A673 (cell line): Measurements from ENCODE around the gene BRWD1.

ENCODE experiments used
- EZH2 ChIP-seq: fragments of 200-600 bp; sonication (generic); IDR thresholded peaks from 2 replicates; pipeline ENCODE4 v1.6.1; 2017; ENCODE audit warnings: borderline replicate concordance, low read depth, mild to moderate bottlenecking, mixed read lengths, antibody characterized with exemption, low read length; ENCODE audit not compliant: poor library complexity, severe bottlenecking
- TF ChIP-seq, protein P1 (sequence below): fragments of 300-800, 200-600 bp; sonication (generic); conservative IDR thresholded peaks from 2 replicates; pipeline ENCODE4 v1.5.1; 2017; ENCODE audit warnings: low read depth, mild to moderate bottlenecking, antibody characterized with exemption, low read length, moderate library complexity, mixed read lengths

DNA sequence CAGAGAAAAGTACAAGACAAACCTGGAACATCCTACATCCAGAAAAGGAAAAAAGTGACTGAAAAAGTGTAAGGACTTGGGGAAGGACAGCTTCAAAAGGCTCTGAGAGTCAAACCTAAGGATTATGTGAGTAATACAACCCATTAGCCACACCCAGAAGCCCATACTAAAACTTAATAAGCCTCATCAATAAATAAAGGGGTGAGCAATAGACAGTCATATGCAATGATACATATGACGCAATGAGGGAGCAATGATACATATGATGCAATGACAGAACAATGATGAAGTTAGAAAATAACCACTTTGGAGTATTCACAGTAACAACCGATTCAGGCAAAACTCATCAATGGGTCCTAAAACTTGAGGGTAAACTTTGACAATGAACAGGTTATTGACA lies 50.1 kb downstream of the BRWD1 start:
- TF ChIP-seq, protein P1, sequence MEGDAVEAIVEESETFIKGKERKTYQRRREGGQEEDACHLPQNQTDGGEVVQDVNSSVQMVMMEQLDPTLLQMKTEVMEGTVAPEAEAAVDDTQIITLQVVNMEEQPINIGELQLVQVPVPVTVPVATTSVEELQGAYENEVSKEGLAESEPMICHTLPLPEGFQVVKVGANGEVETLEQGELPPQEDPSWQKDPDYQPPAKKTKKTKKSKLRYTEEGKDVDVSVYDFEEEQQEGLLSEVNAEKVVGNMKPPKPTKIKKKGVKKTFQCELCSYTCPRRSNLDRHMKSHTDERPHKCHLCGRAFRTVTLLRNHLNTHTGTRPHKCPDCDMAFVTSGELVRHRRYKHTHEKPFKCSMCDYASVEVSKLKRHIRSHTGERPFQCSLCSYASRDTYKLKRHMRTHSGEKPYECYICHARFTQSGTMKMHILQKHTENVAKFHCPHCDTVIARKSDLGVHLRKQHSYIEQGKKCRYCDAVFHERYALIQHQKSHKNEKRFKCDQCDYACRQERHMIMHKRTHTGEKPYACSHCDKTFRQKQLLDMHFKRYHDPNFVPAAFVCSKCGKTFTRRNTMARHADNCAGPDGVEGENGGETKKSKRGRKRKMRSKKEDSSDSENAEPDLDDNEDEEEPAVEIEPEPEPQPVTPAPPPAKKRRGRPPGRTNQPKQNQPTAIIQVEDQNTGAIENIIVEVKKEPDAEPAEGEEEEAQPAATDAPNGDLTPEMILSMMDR: no peak
- TF ChIP-seq EZH2: no peak
